K562 (cell line): ENCODE measurements around the gene RAB38. TPM values are rescaled to one million over a fixed set of nuclear protein-coding genes. Genes with fewer than 3 reads are reported as not detected.

Experiments
- ATAC-seq: fragments of 200-7000 bp; cut with Tn5 transposase; 3 replicates; pipeline ENCODE4 v1.9.1; 2020; ENCODE audit warnings: moderate library complexity
- BruUV-seq: library from RNA; stranded (reverse); fragments of 400-500 nt; replicated peaks from 2 replicates; lab custom pipeline; 2021; lab: Mats Ljungman, UMichigan
- CTCF ChIA-PET: fragments of 300-600 bp; formaldehyde crosslinking; extraction: SDS; loops from one replicate; lab custom pipeline; 2021; ENCODE audit warnings: low intra/inter-chr PET ratio; lab: Yijun Ruan, JAX
- POLR2A ChIA-PET: fragments of 300-600, 350-650 bp; sonication (Branson Sonifier 250); formaldehyde crosslinking; extraction: SDS; loops from one replicate; lab custom pipeline; 2021; ENCODE audit warnings: antibody characterized with exemption, inconsistent platforms; lab: Yijun Ruan, JAX
- DNase-seq, 4 experiments: peaks; one replicate each; pipeline versions ENCODE4 v3.0.0 to v3.0.0-alpha.2; 2011 to 2018; ENCODE audit warnings: low spot score in 3 of 4, mixed read lengths in 3 of 4; ENCODE audit errors: extremely low read depth in 1 of 4
- FAIRE-seq: peaks from 2 replicates; lab custom pipeline; 2011; peaks lifted over from hg19 to GRCh38; lab: Jason Lieb, UNC
- H2AFZ ChIP-seq: 2 replicates; pipeline ENCODE4 v1.6.0; 2011; ENCODE audit warnings: low read depth, low read length, control low read depth, inconsistent platforms
- H3K27ac ChIP-seq: fragments of 200-600 bp; 3 replicates; pipeline ENCODE4 v1.8.0; 2011; ENCODE audit warnings: low read depth, mild to moderate bottlenecking, control low read depth, inconsistent platforms, low read length, moderate library complexity, mixed read lengths; ENCODE audit errors: extremely low read depth
- H3K27me3 ChIP-seq, 2 experiments: fragments of 300-600 bp in 1 of 2; 2 replicates in 1 of 2; 3 replicates in 1 of 2; pipeline versions ENCODE4 v1.6.0 to v1.8.0; 2011; ENCODE audit warnings: inconsistent platforms in 2 of 2, low read length in 2 of 2, mild to moderate bottlenecking in 1 of 2, mixed read lengths in 1 of 2, moderate library complexity in 1 of 2; ENCODE audit not compliant: control insufficient read depth in 2 of 2, insufficient read depth in 2 of 2
- H3K36me3 ChIP-seq: fragments of 300-600 bp; 3 replicates; pipeline ENCODE4 v1.8.0; 2011; ENCODE audit warnings: mild to moderate bottlenecking, low read length, inconsistent platforms; ENCODE audit not compliant: control insufficient read depth, insufficient read depth
- H3K4me1 ChIP-seq, 2 experiments: fragments of 200-600 bp in 1 of 2; replicated peaks in 1 of 2; 2 replicates in 1 of 2; 3 replicates in 1 of 2; pipeline versions ENCODE4 v1.5.1 to v1.8.0; 2011; ENCODE audit warnings: inconsistent platforms in 2 of 2, low read length in 2 of 2, mild to moderate bottlenecking in 1 of 2, mixed read lengths in 1 of 2, moderate library complexity in 1 of 2; ENCODE audit not compliant: control insufficient read depth in 2 of 2, insufficient read depth in 2 of 2
- H3K4me2 ChIP-seq: 2 replicates; pipeline ENCODE4 v1.6.1; 2011; ENCODE audit warnings: low read length, control low read depth, inconsistent platforms, mixed read lengths; ENCODE audit not compliant: insufficient read depth
- H3K4me3 ChIP-seq: fragments of 200-600 bp; sonication (generic), shearing (Covaris generic); 2 replicates; pipeline ENCODE4 v1.5.1; 2016; ENCODE audit warnings: control low read depth, inconsistent platforms
- H3K79me2 ChIP-seq: fragments of 200-600 bp; 3 replicates; pipeline ENCODE4 v1.8.0; 2011; ENCODE audit warnings: low read length, inconsistent platforms; ENCODE audit not compliant: control insufficient read depth, insufficient read depth
- H3K9ac ChIP-seq, 2 experiments: 2 replicates each; pipeline versions ENCODE4 v1.6.0 to v1.6.1; 2011; ENCODE audit warnings: low read depth in 2 of 2, low read length in 2 of 2, control low read depth in 1 of 2, inconsistent platforms in 1 of 2, mild to moderate bottlenecking in 1 of 2, mixed read lengths in 1 of 2; ENCODE audit not compliant: insufficient read depth in 1 of 2
- H3K9me1 ChIP-seq: one replicate; pipeline ENCODE4 v1.6.0; 2011; ENCODE audit warnings: inconsistent platforms, mild to moderate bottlenecking, low read length, moderate library complexity; ENCODE audit not compliant: control insufficient read depth, insufficient read depth
- H3K9me3 ChIP-seq: replicated peaks from 2 replicates; pipeline ENCODE4 v1.5.1; 2011; ENCODE audit warnings: low read depth, low read length, inconsistent platforms; ENCODE audit not compliant: control insufficient read depth, insufficient read depth
- H4K20me1 ChIP-seq: replicated peaks from 2 replicates; pipeline ENCODE4 v1.6.1; 2011; ENCODE audit warnings: low read length, inconsistent platforms, mixed read lengths; ENCODE audit not compliant: control insufficient read depth, insufficient read depth
- CEBPG ChIP-seq, 3 experiments: fragments of 200-800 bp in 1 of 3; sonication (Bioruptor generic) in 1 of 3; sonication (generic) in 1 of 3; formaldehyde crosslinking in 1 of 3; IDR thresholded peaks in 2 of 3; conservative IDR thresholded peaks in 1 of 3; 2 replicates each; pipeline versions ENCODE4 v1.6.1 to v1.8.0; 2016 to 2022; ENCODE audit warnings: missing compliant biosample characterization in 2 of 3, missing genetic modification characterization in 2 of 3, mild to moderate bottlenecking in 1 of 3, missing genetic modification reagents in 1 of 3
- DLX4 ChIP-seq: fragments of 250-450 bp; sonication (Bioruptor Pico); IDR thresholded peaks from 2 replicates; pipeline ENCODE4 v1.6.1; 2021; ENCODE audit warnings: mild to moderate bottlenecking
- EP400 ChIP-seq: fragments of 450-650 bp; IDR thresholded peaks from 2 replicates; pipeline ENCODE4 v1.6.1; 2017; ENCODE audit warnings: antibody characterized with exemption, mild to moderate bottlenecking, moderate library complexity
- ZNF184 ChIP-seq: sonication (generic); formaldehyde crosslinking; IDR thresholded peaks from 2 replicates; pipeline ENCODE4 v1.5.0; 2020; ENCODE audit warnings: missing genetic modification reagents
- ZNF639 ChIP-seq, 2 experiments: fragments of 200-800 bp in 1 of 2; sonication (Bioruptor generic) in 1 of 2; sonication (generic) in 1 of 2; formaldehyde crosslinking in 1 of 2; IDR thresholded peaks in 1 of 2; conservative IDR thresholded peaks in 1 of 2; 2 replicates each; pipeline versions ENCODE4 v1.5.0 to v1.6.1; 2016 to 2020; ENCODE audit warnings: missing compliant biosample characterization in 1 of 2, missing genetic modification characterization in 1 of 2, missing genetic modification reagents in 1 of 2
- WGBS: fragments of 100-300 bp; shearing (Covaris generic); methylation state at CpG from one replicate; pipeline ENCODE4 v1.1.6; 2016; ENCODE audit warnings: low coverage, mixed read lengths; ENCODE audit not compliant: insufficient coverage; ENCODE audit errors: missing lambda C conversion rate; 5-methylcytosine and 5-hydroxymethylcytosine counted together
- in situ Hi-C: fragments of 300-500 bp; cut with MboI; formaldehyde crosslinking; loops from 4 replicates; pipeline ENCODE4 v1.15.0; 2018; ENCODE audit warnings: inconsistent platforms, mixed read lengths
- intact Hi-C: fragments of 100-400 bp; cut with micrococcal nuclease; formaldehyde crosslinking; loops from 2 replicates; pipeline ENCODE4 v1.14.2; 2022
- polyA plus RNA-seq, 8 experiments: library from polyadenylated mRNA; depleted of rRNA in 4 of 8; stranded (reverse) in 5 of 8; unstranded in 3 of 8; fragments of >200 nt; fragmentation: Nextera tagmentation in 2 of 8; fragmentation: Illumina TruSeq in 1 of 8; extraction: Ambion mirVana in 2 of 8; extraction: Trizol in 1 of 8; gene quantifications; 2 replicates each; pipeline versions ENCODE4 v1.2.1 to v1.2.3, GENCODE V29; 2011 to 2014; ENCODE audit warnings: inconsistent platforms in 1 of 8, missing spikeins in 1 of 8
- total RNA-seq, 7 experiments: library from RNA; depleted of rRNA in 6 of 7; stranded (reverse); fragments of >200 nt in 6 of 7; fragmentation: Illumina TruSeq in 2 of 7; extraction: Trizol in 2 of 7; gene quantifications; 2 replicates each; pipeline versions ENCODE4 v1.2.1 to v1.2.3, GENCODE V29; 2011 to 2021; ENCODE audit warnings: low replicate concordance in 1 of 7

Gene RAB38
- total and polyA plus RNA-seq, 9 of the 15 experiments (the other 6 are each of a cell fraction or from before 2014, with no cell fraction given): 0.59 to 2.9 (median 2.2) TPM

GRCh38 chr11:88102598-88102934 lies 72.7 kb downstream of the RAB38 start:
- no peaks in the 10 kb centered on the region for H3K27me3 ChIP-seq
- no peak overlapping the region for H3K27ac ChIP-seq
- no peaks in the 10 kb centered on the region for H3K4me1 ChIP-seq
- DNase-seq (no peak), FAIRE-seq (no peak)
- H3K36me3 ChIP-seq: no peaks in the 10 kb centered on the region
- H2AFZ ChIP-seq: no peak overlapping the region
- no peak for TF ChIP-seq ZNF639 (CRISPR knock-in tag; conservative IDR thresholded peaks at IDR 0.05 in 1 of 2, IDR thresholded peaks at IDR 0.05 in 1 of 2)
- TF ChIP-seq EP400: no peak
- no peak for TF ChIP-seq ZNF184
- TF ChIP-seq DLX4 (CRISPR knock-in tag): no peak
- TF ChIP-seq CEBPG (CRISPR knock-in tag; IDR thresholded peaks at IDR 0.05): no peak
- peak in 1 of 2 experiments; percentile 27; a peak in 1 of 4 replicates for TF ChIP-seq CEBPG (tag; conservative IDR thresholded peaks at IDR 0.05 in 1 of 2, IDR thresholded peaks at IDR 0.05 in 1 of 2)
- TF ChIP-seq, all 486 proteins: peak for 1
- intact Hi-C loops (loop anchor here (5.0 kb wide), 1 partner anchor 180 kb away; no protein-coding TSS in a partner anchor), in situ Hi-C loops (no loop called here)
- H3K4me3 ChIP-seq: no peak overlapping the region
- POLR2A ChIA-PET: no interaction called here
- no peaks in the 10 kb centered on the region for H4K20me1 ChIP-seq
- no peaks in the 10 kb centered on the region for H3K9me1 ChIP-seq
- no peaks in the 10 kb centered on the region for H3K79me2 ChIP-seq
- H3K4me2 ChIP-seq: no peak overlapping the region
- whole genome bisulfite sequencing: 0% methylated on average over 3 of the region's 3 CpGs
- ATAC-seq: no peak
- no peak overlapping the region for H3K9ac ChIP-seq
- CTCF ChIA-PET: no interaction called here
- BruUV-seq: no TSS peak
- no peaks in the 10 kb centered on the region for H3K9me3 ChIP-seq
